GM12801 (cell line): Measurements from ENCODE around the gene UCK2.

Experiments used
- TF ChIP-seq, protein P1 (sequence below): IDR thresholded peaks from one replicate; pipeline ENCODE4 v1.5.1; 2011; ENCODE audit warnings: control low read depth; ENCODE audit not compliant: insufficient read length; ENCODE audit errors: extremely low read depth

Gene UCK2

DNA sequence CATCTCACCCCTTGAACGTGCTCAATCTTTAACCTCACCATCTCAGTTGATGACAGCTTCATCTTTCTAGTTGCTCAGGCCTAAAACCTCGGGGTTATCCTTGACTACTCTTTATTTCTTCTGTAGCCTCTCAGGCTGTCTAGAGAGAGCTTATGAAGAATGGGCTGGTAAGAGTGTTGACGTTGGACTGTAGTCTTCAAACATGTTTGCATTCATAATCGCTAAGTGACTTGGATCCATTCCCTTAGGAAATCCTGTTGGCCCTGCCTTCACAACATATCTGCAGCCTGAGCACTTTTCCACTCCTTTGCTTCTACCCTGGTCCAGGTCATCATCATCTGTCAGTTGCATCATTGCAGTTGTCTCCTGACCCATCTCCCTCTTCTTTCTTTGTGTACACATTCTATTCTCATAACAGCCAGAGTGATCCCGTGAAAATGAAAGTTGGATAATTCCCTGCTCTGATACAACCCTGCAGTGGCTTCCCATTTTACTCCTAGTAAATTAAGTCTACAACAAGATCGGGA lies 10.5 kb downstream of the UCK2 start:
- TF ChIP-seq, protein P1, sequence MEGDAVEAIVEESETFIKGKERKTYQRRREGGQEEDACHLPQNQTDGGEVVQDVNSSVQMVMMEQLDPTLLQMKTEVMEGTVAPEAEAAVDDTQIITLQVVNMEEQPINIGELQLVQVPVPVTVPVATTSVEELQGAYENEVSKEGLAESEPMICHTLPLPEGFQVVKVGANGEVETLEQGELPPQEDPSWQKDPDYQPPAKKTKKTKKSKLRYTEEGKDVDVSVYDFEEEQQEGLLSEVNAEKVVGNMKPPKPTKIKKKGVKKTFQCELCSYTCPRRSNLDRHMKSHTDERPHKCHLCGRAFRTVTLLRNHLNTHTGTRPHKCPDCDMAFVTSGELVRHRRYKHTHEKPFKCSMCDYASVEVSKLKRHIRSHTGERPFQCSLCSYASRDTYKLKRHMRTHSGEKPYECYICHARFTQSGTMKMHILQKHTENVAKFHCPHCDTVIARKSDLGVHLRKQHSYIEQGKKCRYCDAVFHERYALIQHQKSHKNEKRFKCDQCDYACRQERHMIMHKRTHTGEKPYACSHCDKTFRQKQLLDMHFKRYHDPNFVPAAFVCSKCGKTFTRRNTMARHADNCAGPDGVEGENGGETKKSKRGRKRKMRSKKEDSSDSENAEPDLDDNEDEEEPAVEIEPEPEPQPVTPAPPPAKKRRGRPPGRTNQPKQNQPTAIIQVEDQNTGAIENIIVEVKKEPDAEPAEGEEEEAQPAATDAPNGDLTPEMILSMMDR, result no peak

DNA sequence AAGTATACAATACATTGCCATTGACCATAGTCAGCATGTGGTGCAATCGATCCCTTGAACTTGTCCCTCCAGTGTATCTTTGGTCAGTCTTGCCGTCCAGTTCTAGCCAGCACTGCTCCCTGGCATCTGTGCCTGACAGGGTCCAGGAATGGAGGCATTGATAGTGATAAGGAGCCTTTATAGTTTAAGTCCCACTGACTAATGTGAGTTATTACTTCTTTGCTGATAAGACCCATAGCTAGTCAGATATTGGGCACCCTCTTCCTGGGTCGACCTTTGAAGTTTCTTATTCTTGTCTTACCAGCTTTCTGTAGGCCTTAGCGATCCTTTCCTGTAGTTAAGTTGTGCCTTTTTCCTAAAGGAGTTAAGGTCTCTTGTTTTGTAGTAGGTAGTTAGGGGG lies 13.0 kb downstream of the UCK2 start:
- TF ChIP-seq, protein P1, result no peak

DNA sequence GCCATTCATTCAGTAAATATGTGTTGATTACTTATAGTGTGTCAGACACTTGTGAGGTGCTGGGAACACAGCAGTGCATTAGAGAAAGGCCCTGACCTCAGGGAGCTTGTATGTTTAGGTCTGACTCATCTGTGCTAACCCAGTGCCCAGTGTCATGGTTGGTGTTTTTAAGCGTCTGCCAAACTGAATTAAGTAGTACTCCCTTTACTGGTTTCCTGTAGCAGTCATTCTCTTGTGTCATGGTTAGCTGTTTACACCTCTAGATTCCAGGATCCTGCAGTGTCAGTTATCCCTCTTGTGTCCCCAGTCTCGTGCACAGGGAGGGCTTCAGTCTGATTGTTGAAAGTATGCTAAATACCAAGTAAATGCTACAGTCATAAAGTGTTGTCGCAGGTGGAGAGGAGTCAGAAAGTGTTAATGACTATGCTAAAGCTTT lies 14.2 kb downstream of the UCK2 start:
- TF ChIP-seq, protein P1, result no peak

DNA sequence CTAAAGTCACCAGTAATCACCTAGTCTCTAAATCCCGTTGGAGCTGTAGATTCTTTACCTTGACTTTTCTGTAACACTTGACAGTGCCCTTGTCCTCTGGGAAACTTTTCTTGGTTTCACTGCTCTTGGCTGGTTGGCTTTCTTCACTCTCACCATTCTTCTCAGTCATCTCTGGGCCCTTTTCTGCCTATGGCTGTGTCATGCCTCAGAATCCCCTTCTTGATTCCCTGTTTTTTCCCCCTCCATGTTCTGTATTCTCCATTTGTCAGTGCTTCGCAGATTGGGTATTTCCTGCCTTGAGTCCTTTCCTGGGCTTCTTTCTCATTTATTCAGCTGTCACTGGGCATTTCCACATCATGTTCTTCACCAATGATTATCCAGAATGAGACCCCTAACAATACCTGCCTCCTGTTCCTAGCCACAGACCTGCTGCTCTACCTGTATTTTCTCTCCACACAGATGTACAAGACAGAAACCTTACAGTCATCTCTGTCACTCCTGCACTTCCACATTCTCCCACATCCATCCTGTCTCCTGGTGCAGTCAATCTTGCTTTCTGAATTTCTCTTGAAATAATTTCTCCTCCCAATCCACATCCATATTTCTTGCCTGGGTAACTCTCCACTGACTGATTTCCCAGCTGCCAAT lies 14.7 kb downstream of the UCK2 start:
- TF ChIP-seq, protein P1, result no peak

DNA sequence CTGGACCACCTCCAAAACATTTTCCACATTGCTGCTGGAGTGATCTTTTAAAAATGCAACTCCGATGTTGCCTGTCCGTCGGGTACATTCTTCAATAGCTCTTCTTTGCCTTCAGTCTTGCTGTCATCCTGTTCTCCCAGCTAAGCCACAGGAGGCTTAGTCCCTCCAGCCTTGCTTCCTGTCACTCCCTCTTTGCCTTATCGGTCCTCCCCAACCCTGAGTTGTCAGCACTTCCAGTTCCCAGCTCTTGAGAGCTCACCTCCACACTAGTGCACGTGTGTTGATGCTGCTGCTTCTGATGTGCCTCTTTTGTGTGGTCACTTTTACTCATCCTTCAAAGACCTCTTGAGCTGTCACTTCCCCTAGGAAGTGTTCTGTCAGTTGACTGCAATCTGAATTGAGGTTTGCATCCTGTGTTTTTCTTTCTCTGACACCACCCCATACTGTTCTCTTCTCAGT lies 15.3 kb downstream of the UCK2 start:
- TF ChIP-seq, protein P1, result no peak

DNA sequence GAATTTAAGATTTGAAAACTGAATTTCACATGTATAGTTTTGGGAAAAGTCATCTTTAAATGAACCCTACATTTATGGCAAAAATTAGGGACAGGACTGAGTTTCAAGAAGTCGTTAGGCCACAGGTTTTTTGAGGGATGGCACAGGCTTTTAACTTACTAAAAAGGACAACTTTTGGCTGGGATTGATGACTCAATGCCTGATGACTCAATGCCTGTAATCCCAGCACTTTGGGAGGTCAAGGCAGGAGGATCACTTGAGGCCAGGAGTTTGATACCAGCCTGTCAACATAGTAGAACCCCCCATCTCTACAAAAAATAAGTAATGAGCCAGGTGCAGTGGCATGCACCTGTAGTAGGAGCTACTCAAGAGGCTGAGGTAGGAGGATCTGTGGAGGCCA lies 15.9 kb downstream of the UCK2 start:
- TF ChIP-seq, protein P1, result no peak

DNA sequence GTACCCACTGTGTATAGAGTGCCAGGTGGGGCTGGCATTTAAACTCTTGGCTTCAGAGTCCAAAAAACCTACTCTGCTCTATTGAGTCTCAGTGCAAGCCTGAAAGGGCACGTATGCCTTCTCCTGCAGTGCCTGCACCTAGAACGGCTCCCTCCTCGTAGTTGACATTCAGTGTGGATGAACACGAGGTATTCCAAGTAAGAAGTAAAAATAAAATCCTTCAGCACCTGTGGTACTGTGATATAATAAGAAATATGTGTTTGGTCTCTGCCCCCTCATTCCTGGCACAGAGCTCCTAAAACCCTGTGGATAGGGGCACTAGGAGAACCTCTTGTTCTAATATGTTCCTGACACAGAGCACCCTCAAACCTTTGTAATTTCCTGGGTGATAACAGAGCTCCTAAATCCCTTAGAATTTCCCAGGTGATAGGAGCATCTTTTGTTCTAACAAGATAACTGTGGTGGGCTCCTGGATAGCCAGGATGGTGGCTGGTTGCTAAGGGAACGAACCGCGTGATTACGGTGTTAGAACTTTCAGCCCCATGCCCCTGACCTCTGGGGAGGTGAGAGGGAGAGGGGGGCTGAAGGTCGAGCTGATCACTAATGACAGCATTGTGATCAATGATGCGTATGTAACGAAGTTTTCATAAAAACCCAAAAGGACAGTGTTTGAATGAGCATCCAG lies 16.8 kb downstream of the UCK2 start:
- TF ChIP-seq, protein P1, result no peak
